GM23248 (cell line): ENCODE measurements around the gene MMP28. TPM values are rescaled to one million over a fixed set of nuclear protein-coding genes. Genes with fewer than 3 reads are reported as not detected.

Source experiments
- DNase-seq: peaks from one replicate; pipeline ENCODE4 v3.0.0-alpha.2; 2015
- H2AFZ ChIP-seq: fragments of 200-600 bp; sonication (generic); 2 replicates; pipeline ENCODE4 v1.6.1; 2016; ENCODE audit warnings: antibody characterized with exemption
- H3F3A ChIP-seq: fragments of 200-600 bp; sonication (generic); 2 replicates; pipeline ENCODE4 v1.6.1; 2016; ENCODE audit warnings: mild to moderate bottlenecking, antibody characterized with exemption, mixed run types; ENCODE audit not compliant: insufficient read depth
- H3K27ac ChIP-seq: fragments of 200-600 bp; sonication (generic); 2 replicates; pipeline ENCODE4 v1.5.1; 2016; ENCODE audit warnings: mild to moderate bottlenecking
- H3K27me3 ChIP-seq: fragments of 200-600 bp; sonication (generic); replicated peaks from 2 replicates; pipeline ENCODE4 v1.6.1; 2016; ENCODE audit warnings: mild to moderate bottlenecking; ENCODE audit not compliant: insufficient read depth
- H3K36me3 ChIP-seq: fragments of 200-600 bp; sonication (generic); 2 replicates; pipeline ENCODE4 v1.6.1; 2016; ENCODE audit warnings: low read depth, mild to moderate bottlenecking
- H3K4me1 ChIP-seq: fragments of 200-600 bp; sonication (generic); 2 replicates; pipeline ENCODE4 v1.6.1; 2016; ENCODE audit warnings: mild to moderate bottlenecking; ENCODE audit not compliant: insufficient read depth
- H3K4me2 ChIP-seq: fragments of 200-600 bp; sonication (generic); one replicate; pipeline ENCODE4 v1.6.1; 2016; ENCODE audit warnings: mild to moderate bottlenecking; ENCODE audit not compliant: unreplicated experiment
- H3K4me3 ChIP-seq: fragments of 200-600 bp; sonication (generic); 2 replicates; pipeline ENCODE4 v1.5.1; 2016; ENCODE audit warnings: mild to moderate bottlenecking
- H3K79me2 ChIP-seq: fragments of 200-600 bp; sonication (generic); 2 replicates; pipeline ENCODE4 v1.6.1; 2016; ENCODE audit warnings: mild to moderate bottlenecking; ENCODE audit not compliant: insufficient read depth
- H3K9ac ChIP-seq: fragments of 200-600 bp; sonication (generic); 2 replicates; pipeline ENCODE4 v1.6.1; 2016; ENCODE audit warnings: mild to moderate bottlenecking
- H3K9me2 ChIP-seq: fragments of 200-600 bp; sonication (generic); 2 replicates; pipeline ENCODE4 v1.6.1; 2016; ENCODE audit warnings: mixed run types, mild to moderate bottlenecking, moderate library complexity; ENCODE audit not compliant: insufficient read depth
- H3K9me3 ChIP-seq: fragments of 200-600 bp; sonication (generic); one replicate; pipeline ENCODE4 v1.6.1; 2017; ENCODE audit warnings: low read depth
- H4K20me1 ChIP-seq: fragments of 200-600 bp; sonication (generic); 2 replicates; pipeline ENCODE4 v1.6.0; 2016; ENCODE audit not compliant: insufficient read depth
- EZH2 ChIP-seq: fragments of 200-600 bp; sonication (generic); IDR thresholded peaks from 2 replicates; pipeline ENCODE4 v1.6.1; 2018; ENCODE audit warnings: antibody characterized with exemption, mild to moderate bottlenecking; ENCODE audit not compliant: insufficient read depth, poor library complexity, severe bottlenecking
- EZH2phosphoT487 ChIP-seq: fragments of 200-600 bp; sonication (generic); IDR thresholded peaks from 2 replicates; pipeline ENCODE4 v1.6.1; 2018; ENCODE audit warnings: antibody characterized with exemption, moderate library complexity, mild to moderate bottlenecking, low read depth; ENCODE audit not compliant: insufficient read depth
- WGBS, 2 experiments: methylation state at CpG; one replicate each; pipeline ENCODE4 v1.1.6; 2015 to 2017; ENCODE audit warnings: low lambda C conversion rate in 2 of 2, low coverage in 1 of 2; ENCODE audit errors: missing lambda C conversion rate in 2 of 2; 5-methylcytosine and 5-hydroxymethylcytosine counted together
- in situ Hi-C: fragments of 300-500 bp; cut with MboI; formaldehyde crosslinking; loops from 2 replicates; pipeline ENCODE4 v1.15.0; 2020
- polyA plus RNA-seq: library from polyadenylated mRNA; unstranded; fragments of >200 nt; fragmentation: Nextera tagmentation; extraction: Ambion mirVana; gene quantifications from 2 replicates; pipeline ENCODE4 v1.2.1, GENCODE V29; 2016
- total RNA-seq: library from RNA; depleted of rRNA; stranded (reverse); fragments of >200 nt; shearing (Covaris generic); gene quantifications from 2 replicates; pipeline ENCODE4 v1.2.3, GENCODE V29; 2014

MMP28 gene
- total and polyA plus RNA-seq, 2 experiments from 2014 or later, result not detected

GRCh38 chr17:35765086-35765710 is 30.2 kb downstream of the MMP28 start:
- Histone ChIP-seq H4K20me1 (no peaks in the 10 kb centered on the region), H3K9me3 (no peaks in the 10 kb centered on the region), H3K79me2 (no peaks in the 10 kb centered on the region), H2AFZ (no peak overlapping the region), H3K4me1 (no peaks in the 10 kb centered on the region), H3K9me2 (no peaks in the 10 kb centered on the region), H3K4me2 (no peak overlapping the region), H3K4me3 (no peak overlapping the region), H3K9ac (no peak overlapping the region), H3K27ac (no peak overlapping the region), H3F3A (no peaks in the 10 kb centered on the region), H3K36me3 (no peaks in the 10 kb centered on the region), H3K27me3 (peaks cover 7% of the 10 kb centered on the region; the same call in 1 of the 2 replicates)
- in situ Hi-C loops, result no loop called here
- TF ChIP-seq EZH2phosphoT487 (no peak), EZH2 (no peak)
- no peak for DNase-seq
- WGBS, 2 experiments, result 74 to 78% methylated on average over 11 of the region's 11 CpGs

- Histone ChIP-seq H3K27me3 (peaks cover 7% of the 10 kb centered on the region; the same call in 1 of the 2 replicates), H3K9me2 (no peaks in the 10 kb centered on the region), H3K4me1 (no peaks in the 10 kb centered on the region), H3K36me3 (no peaks in the 10 kb centered on the region), H3K27ac (no peak overlapping the region), H3K4me3 (peak overlapping the region; percentile 69), H2AFZ (peak overlapping the region; percentile 54), H4K20me1 (no peaks in the 10 kb centered on the region), H3F3A (no peaks in the 10 kb centered on the region), H3K79me2 (no peaks in the 10 kb centered on the region), H3K4me2 (peak overlapping the region; percentile 87), H3K9me3 (no peaks in the 10 kb centered on the region), H3K9ac (peak overlapping the region; percentile 48; the same call in 1 of the 2 replicates)
- 6 to 7% methylated on average over 47 to 56 of the region's 75 CpGs for WGBS, 2 experiments
- DNase-seq, result peak; percentile 91
- in situ Hi-C loops, result no loop called here
- TF ChIP-seq EZH2phosphoT487 (no peak), EZH2 (no peak)
These were observed 31.1 kb downstream of the MMP28 start for GRCh38 chr17:35764123-35764991.

- no peak for DNase-seq
These were observed 31.7 kb downstream of the MMP28 start for GRCh38 chr17:35763767-35764122.

GRCh38 chr17:35761601-35762000 is 33.8 kb downstream of the MMP28 start:
- no peak overlapping the region for H3K4me3 ChIP-seq
- H3K4me2 ChIP-seq, result no peak overlapping the region
- H3K79me2 ChIP-seq, result no peaks in the 10 kb centered on the region
- no peaks in the 10 kb centered on the region for H3K9me3 ChIP-seq
- WGBS, 2 experiments, result 69 to 70% methylated on average over 5 of the region's 5 CpGs
- H3F3A ChIP-seq, result no peaks in the 10 kb centered on the region
- H3K27ac ChIP-seq, result no peak overlapping the region
- in situ Hi-C loops, result no loop called here
- no peaks in the 10 kb centered on the region for H4K20me1 ChIP-seq
- no peak overlapping the region for H3K9ac ChIP-seq
- no peaks in the 10 kb centered on the region for H3K36me3 ChIP-seq
- H3K4me1 ChIP-seq, result no peaks in the 10 kb centered on the region
- no peaks in the 10 kb centered on the region for H3K27me3 ChIP-seq
- TF ChIP-seq EZH2, result no peak
- no peak overlapping the region for H2AFZ ChIP-seq
- H3K9me2 ChIP-seq, result no peaks in the 10 kb centered on the region
- no peak for DNase-seq

More at GRCh38 chr17:35763767-35764122, 31.7 kb downstream of the MMP28 start:
- peaks cover 7% of the 10 kb centered on the region; the same call in 1 of the 2 replicates for H3K27me3 ChIP-seq
- no peaks in the 10 kb centered on the region for H3K9me2 ChIP-seq
- no peak overlapping the region for H3K27ac ChIP-seq
- H3K4me3 ChIP-seq, result peak overlapping the region; percentile 69
- H3K79me2 ChIP-seq, result no peaks in the 10 kb centered on the region
- in situ Hi-C loops, result no loop called here
- H3K9me3 ChIP-seq, result no peaks in the 10 kb centered on the region
- H3K4me1 ChIP-seq, result no peaks in the 10 kb centered on the region
- 0 out of 2 replicates have a peak overlapping the region, but pooled peaks have one; percentile 48 for H3K9ac ChIP-seq
- H2AFZ ChIP-seq, result peak overlapping the region; percentile 54
- WGBS, 2 experiments, result 29 to 30% methylated on average over 17 of the region's 17 CpGs
- H3F3A ChIP-seq, result no peaks in the 10 kb centered on the region
- H3K4me2 ChIP-seq, result peak overlapping the region; percentile 87
- no peaks in the 10 kb centered on the region for H3K36me3 ChIP-seq
- no peak for TF ChIP-seq EZH2
- TF ChIP-seq EZH2phosphoT487, result no peak
- no peaks in the 10 kb centered on the region for H4K20me1 ChIP-seq
